Measurements from ENCODE around the gene MR1. TPM values are rescaled to one million over a fixed set of nuclear protein-coding genes. Genes with fewer than 3 reads are reported as not detected.

MR1 gene
- total RNA-seq, 1 experiment from 2014 or later = 6.6 TPM

- Histone ChIP-seq H3K27me3 (ENCODE audit: insufficient read depth, low read length) (no peaks in the 10 kb centered on the region), H3K9me2 (ENCODE audit: insufficient read depth) (no peaks in the 10 kb centered on the region)
- no peak for ATAC-seq
Observed at GRCh38 chr1:180988253-180988752, 45.5 kb upstream of the MR1 start.

GRCh38 chr1:180994262-180994661 is 39.5 kb upstream of the MR1 start:
- H3K27ac ChIP-seq (ENCODE audit: low read depth, low read length) = no peak overlapping the region
- no peaks in the 10 kb centered on the region for H3K9me2 ChIP-seq (ENCODE audit: insufficient read depth)
- BruUV-seq (replicated peaks) = no TSS peak
- DNase-seq (ENCODE audit: low read depth, low spot score) (no peak), ATAC-seq (no peak)
- no peak overlapping the region for H3K4me3 ChIP-seq (replicated peaks in 1 of 2; ENCODE audit: low read depth in 1 of 2, low read length in 2 of 2)
- 0 out of 2 replicates have a peak, but pooled peaks cover 4% of the 10 kb centered on the region for H4K20me1 ChIP-seq (ENCODE audit: insufficient read depth)
- no peak overlapping the region for H2AFZ ChIP-seq (ENCODE audit: low read depth, low read length, poor library complexity, severe bottlenecking)
- no peak overlapping the region for H3K4me2 ChIP-seq (ENCODE audit: low read length)
- ChIA-PET CTCF (no interaction called here), RAD21 (ENCODE audit: low non-redundant PET in 1 of 2, low total read pairs in 2 of 2, uncharacterized antibody in 2 of 2, unreplicated experiment in 2 of 2) (no interaction called here), POLR2A (no interaction called here)
- H3K9me3 ChIP-seq (ENCODE audit: control insufficient read depth in 1 of 2, insufficient read depth in 1 of 2, low read depth in 1 of 2, low read length in 2 of 2) = no peaks in the 10 kb centered on the region
- no peaks in the 10 kb centered on the region for H3K4me1 ChIP-seq (ENCODE audit: control insufficient read depth in 1 of 2, insufficient read depth in 2 of 2, low read length in 2 of 2)
- TF ChIP-seq YY1 (IDR thresholded peaks at IDR 0.05; ENCODE audit: extremely low read depth, insufficient replicate concordance, low read depth, low read length) (no peak), CEBPB (IDR thresholded peaks at IDR 0.05; ENCODE audit: low read depth) (no peak), JUND (IDR thresholded peaks at IDR 0.05) (no peak), REST (IDR thresholded peaks at IDR 0.05; ENCODE audit: low read depth) (no peak)
- peaks cover 8% of the 10 kb centered on the region; the same call in 1 of the 2 replicates for H3K79me2 ChIP-seq (ENCODE audit: insufficient read depth, low read length)
- peaks cover 4 to 30% of the 10 kb centered on the region in 2 experiments; a peak in 3 of 4 replicates for H3K36me3 ChIP-seq (ENCODE audit: control insufficient read depth in 1 of 2, insufficient read depth in 2 of 2, low read length in 2 of 2)
- H3K27me3 ChIP-seq (ENCODE audit: insufficient read depth, low read length) = no peaks in the 10 kb centered on the region
- intact Hi-C loops (cut with micrococcal nuclease) = no loop called here
- no peak overlapping the region for H3K9ac ChIP-seq (ENCODE audit: low read length)

More at GRCh38 chr1:180988253-180988752, 45.5 kb upstream of the MR1 start:
- POLR2A ChIA-PET = interaction anchor here (1.0 kb wide), 1 partner anchor 10 kb away, joined by 3 read pairs; no protein-coding TSS in a partner anchor
- Histone ChIP-seq H3K4me3 (replicated peaks in 1 of 2; ENCODE audit: low read depth in 1 of 2, low read length in 2 of 2) (no peak overlapping the region), H3K9me3 (ENCODE audit: control insufficient read depth in 1 of 2, insufficient read depth in 1 of 2, low read depth in 1 of 2, low read length in 2 of 2) (no peaks in the 10 kb centered on the region), H3K9ac (ENCODE audit: low read length) (no peak overlapping the region), H3K79me2 (ENCODE audit: insufficient read depth, low read length) (no peaks in the 10 kb centered on the region), H3K4me2 (ENCODE audit: low read length) (no peak overlapping the region), H2AFZ (ENCODE audit: low read depth, low read length, poor library complexity, severe bottlenecking) (no peak overlapping the region), H3K36me3 (ENCODE audit: control insufficient read depth in 1 of 2, insufficient read depth in 2 of 2, low read length in 2 of 2) (peaks cover 20 to 62% of the 10 kb centered on the region in 2 experiments; a peak in 3 of 4 replicates), H4K20me1 (ENCODE audit: insufficient read depth) (0 out of 2 replicates have a peak, but pooled peaks cover 4% of the 10 kb centered on the region), H3K4me1 (ENCODE audit: control insufficient read depth in 1 of 2, insufficient read depth in 2 of 2, low read length in 2 of 2) (no peaks in the 10 kb centered on the region), H3K27ac (ENCODE audit: low read depth, low read length) (no peak overlapping the region)
- no peak for DNase-seq (ENCODE audit: low read depth, low spot score)
- no peak for TF ChIP-seq SIN3A (IDR thresholded peaks at IDR 0.05; ENCODE audit: low read depth)
- no peak for TF ChIP-seq POLR2AphosphoS5 (IDR thresholded peaks at IDR 0.05; ENCODE audit: low read depth, low read length)
- no peak for TF ChIP-seq ZBTB33 (IDR thresholded peaks at IDR 0.05; ENCODE audit: extremely low read depth, insufficient replicate concordance, low read length)
- TF ChIP-seq SRF (IDR thresholded peaks at IDR 0.05; ENCODE audit: low read depth) = no peak
- TF ChIP-seq EZH2phosphoT487 (IDR thresholded peaks at IDR 0.05; ENCODE audit: borderline replicate concordance) = no peak
- TF ChIP-seq JUND (IDR thresholded peaks at IDR 0.05) = no peak
- no peak for TF ChIP-seq EZH2 (IDR thresholded peaks at IDR 0.05)
- no peak for TF ChIP-seq SP1 (IDR thresholded peaks at IDR 0.05; ENCODE audit: low read depth)
- intact Hi-C loops (cut with micrococcal nuclease) = no loop called here
- CTCF ChIA-PET = no interaction called here
- no TSS peak for BruUV-seq (replicated peaks)
- RAD21 ChIA-PET (ENCODE audit: low non-redundant PET in 1 of 2, low total read pairs in 2 of 2, uncharacterized antibody in 2 of 2, unreplicated experiment in 2 of 2) = no interaction called here

All from HCT116 (cell line).